Activated effector memory CD4-positive, alpha-beta T cell treated with Interleukin-2 at 50 U/mL for 16 hours (primary cell): ENCODE results near the gene VSTM5.

Experiments used
- DNase-seq: peaks from one replicate; pipeline ENCODE4 v3.0.0-alpha.2; 2020

The VSTM5 gene

GRCh38 chr11:93842034-93842433 is 8.4 kb downstream of the VSTM5 start:
- DNase-seq: no peak

DNA sequence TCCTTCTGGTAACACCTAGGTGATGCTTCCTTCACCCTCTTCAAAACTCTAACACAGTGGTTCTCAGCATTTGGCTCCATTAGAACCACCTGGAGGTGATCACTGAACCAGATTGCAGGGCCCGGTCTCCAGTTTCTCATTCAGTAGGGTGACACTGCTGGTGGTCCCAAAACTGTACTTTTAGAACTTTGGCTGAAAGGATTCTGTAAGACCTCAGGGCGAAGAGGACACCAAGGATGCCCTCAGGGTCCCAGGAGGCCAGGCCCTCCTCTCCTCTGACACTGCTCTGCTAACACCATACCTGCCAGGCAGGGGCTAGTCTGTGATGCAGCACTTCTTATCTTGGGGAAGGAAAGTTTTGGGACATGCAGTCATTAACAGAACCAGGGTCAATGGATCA is 9.0 kb downstream of the VSTM5 start:
- DNase-seq: no peak

GRCh38 chr11:93840981-93841380 is 9.4 kb downstream of the VSTM5 start:
- no peak for DNase-seq

GRCh38 chr11:93840180-93840579 is 10.2 kb downstream of the VSTM5 start:
- DNase-seq: no peak

DNA sequence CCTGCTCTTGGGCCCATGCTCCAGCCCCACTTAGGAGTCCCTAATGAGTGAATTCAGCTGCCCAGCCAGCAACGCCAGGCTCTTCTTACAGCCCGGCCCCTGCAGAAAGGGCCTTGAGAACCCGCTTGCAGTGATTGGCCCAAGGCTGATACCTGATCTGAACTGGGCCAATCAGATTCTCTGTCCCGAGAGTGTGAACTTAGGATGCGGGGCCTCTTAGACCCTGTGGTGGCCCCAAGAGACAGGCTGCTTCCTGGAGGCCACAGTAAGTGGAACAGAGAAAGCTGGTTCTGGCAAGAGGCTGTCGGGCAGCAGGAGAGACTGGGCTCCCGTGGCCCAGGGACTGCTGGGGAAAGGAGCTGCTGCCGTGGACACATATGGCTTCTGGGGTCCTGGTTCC is 11.5 kb downstream of the VSTM5 start:
- no peak for DNase-seq

GRCh38 chr11:93832780-93833179 is 17.6 kb downstream of the VSTM5 start:
- no peak for DNase-seq

GRCh38 chr11:93831343-93832127 is 18.9 kb downstream of the VSTM5 start:
- no peak for DNase-seq

DNA sequence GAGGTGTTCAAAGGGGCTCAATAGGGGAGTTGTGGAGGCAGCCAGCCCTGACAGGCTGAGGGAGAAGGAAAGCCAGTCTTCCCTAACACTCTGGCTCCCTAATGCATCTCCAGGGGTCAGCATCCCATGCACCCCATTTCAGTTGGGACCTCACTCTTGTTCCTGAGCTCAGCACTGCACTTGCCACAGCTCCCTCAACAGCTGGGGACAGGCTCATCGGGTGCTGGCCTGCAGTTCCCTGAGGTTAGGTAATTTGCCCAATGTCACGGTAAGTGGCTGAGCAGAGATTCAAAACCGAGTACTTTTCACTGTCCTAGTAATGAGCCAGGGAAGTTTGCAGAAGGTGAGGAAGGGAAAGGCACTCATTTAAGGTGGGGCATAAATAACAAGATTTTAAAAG is 20.8 kb downstream of the VSTM5 start:
- no peak for DNase-seq

DNA sequence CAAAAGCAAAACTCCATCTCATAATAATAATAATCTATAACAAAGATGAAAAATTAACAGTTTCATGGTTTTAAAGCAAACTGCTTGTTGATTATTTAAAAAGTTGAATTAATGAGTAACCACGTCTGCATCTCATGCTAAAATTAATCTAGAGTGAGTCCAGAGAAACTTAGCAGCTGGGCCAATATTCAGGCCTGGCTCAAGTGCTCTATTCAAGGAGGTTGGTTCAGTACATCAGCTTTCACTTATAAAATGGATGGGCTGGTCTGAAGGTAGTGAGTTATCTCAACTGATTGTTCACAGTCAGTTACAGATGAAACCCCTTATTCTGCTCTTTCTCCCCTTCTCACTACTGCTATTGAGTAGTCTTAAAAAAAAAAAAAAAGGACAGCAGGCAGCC is 23.1 kb downstream of the VSTM5 start:
- DNase-seq: no peak

- DNase-seq: no peak
Observed at GRCh38 chr11:93823210-93823609, 27.2 kb downstream of the VSTM5 start.

- DNase-seq: no peak
Observed at GRCh38 chr11:93822359-93822758, 28.1 kb downstream of the VSTM5 start.

GRCh38 chr11:93821617-93822016 is 28.8 kb downstream of the VSTM5 start:
- DNase-seq: no peak

GRCh38 chr11:93820847-93821246 is 29.6 kb downstream of the VSTM5 start:
- DNase-seq: no peak

DNA sequence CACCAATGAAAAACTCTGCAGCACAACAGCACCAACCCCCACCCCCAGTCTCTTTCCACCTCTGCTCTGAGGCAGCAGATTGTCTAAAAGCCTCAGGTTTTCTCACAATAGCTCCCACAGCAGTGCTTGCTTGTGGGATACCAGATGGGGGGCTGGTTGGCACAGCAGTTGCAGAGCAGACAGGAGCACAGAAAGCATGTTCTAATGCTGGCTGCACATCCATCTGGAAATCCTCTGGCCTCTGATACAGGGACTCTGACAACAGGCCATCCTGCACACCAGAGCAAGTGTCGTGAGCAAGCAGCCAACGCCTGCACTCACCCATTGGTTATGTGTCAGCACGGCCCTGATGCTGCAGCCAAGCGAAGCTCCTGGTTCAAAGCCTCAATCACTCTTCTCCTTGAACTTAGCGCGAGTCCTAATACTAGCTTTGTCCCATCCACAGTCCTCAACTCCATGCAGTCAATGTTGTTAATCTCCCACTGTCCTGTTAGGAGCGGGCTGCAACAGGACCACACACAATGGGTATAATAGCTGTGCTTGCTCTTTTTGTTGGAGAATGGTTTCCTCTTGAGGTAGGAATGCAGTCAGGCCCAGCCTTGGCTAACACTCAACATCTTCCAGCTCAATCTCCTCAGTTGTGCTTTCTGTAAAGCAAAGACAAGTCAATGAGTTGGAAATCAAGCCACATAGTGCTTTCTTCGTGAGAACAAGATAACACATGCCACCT is 30.3 kb downstream of the VSTM5 start:
- DNase-seq: no peak

DNA sequence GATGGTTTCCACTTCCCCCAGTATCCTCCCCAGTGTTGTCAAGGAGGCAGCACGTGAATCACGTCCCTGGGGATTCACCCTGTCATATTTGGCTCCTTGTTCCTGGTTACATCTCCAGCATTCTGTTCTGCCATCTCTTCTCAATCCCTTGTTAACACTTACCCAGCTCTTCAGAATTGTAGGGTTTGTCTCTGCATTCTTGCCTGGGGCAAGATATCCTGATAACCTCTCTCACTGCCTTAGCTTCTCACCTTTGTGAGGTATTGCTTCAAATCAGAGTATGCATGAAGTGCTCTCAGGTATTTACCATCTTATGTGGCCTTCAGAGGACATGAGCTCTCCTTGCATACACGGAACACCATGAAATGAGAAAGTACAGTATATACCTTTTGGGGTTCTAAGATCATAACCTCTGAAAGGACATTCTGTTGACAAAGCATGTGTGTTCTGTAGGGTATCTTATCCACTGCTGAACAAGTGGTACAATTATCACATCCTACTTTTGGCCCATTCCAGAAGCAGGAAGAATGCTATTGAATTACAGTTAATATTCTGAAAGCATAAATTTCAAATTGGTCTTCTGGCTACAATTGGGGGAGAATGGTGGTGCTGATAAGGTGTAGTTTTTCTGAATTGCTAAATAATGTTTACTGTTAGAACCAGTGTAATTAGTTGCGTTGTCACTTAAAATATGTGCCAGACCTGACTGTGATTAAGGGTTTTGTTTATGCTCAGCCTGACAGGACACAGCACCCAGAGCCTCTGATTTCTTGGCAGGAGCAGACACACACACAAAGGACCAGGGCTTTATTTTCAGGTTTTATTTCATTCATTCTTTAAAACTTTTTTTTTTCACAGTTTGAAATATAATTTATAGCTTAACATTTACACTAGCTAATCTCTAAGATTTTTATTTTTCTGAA is 32.7 kb downstream of the VSTM5 start:
- DNase-seq: no peak

GRCh38 chr11:93814966-93815633 is 35.3 kb downstream of the VSTM5 start:
- no peak for DNase-seq

- no peak for DNase-seq
Observed at GRCh38 chr11:93813974-93814373, 36.4 kb downstream of the VSTM5 start.

- no peak for DNase-seq
Observed at GRCh38 chr11:93807980-93808379, 42.4 kb downstream of the VSTM5 start.

- DNase-seq: no peak
Observed at GRCh38 chr11:93804879-93805278, 45.5 kb downstream of the VSTM5 start.

- no peak for DNase-seq
Observed at GRCh38 chr11:93801366-93801765, 49.1 kb downstream of the VSTM5 start.

GRCh38 chr11:93796441-93797231 is 53.8 kb downstream of the VSTM5 start:
- DNase-seq: no peak

GRCh38 chr11:93791493-93791892 is 58.9 kb downstream of the VSTM5 start:
- DNase-seq: no peak
